ENCODE data around the gene IER3IP1.

- no peak for TF ChIP-seq CTCF (IDR thresholded peaks at IDR 0.05; ENCODE audit: low read depth, low read length)
- TF ChIP-seq EZH2phosphoT487 (IDR thresholded peaks at IDR 0.05; ENCODE audit: low read depth): no peak
Measured at GRCh38 chr18:47187721-47188120, 11.6 kb upstream of the IER3IP1 start.
